Smooth muscle cell (in vitro differentiated cells): ENCODE results near the gene HRH4. TPM values are rescaled to one million over a fixed set of nuclear protein-coding genes. Genes with fewer than 3 reads are reported as not detected.

ENCODE experiments used
- DNase-seq: peaks from one replicate; lab custom pipeline; 2025; ENCODE audit not compliant: unreplicated experiment; lab: John Stamatoyannopoulos, UW
- H2AFZ ChIP-seq: fragments of 200-600 bp; sonication (generic); 2 replicates; pipeline ENCODE4 v1.6.0; 2016; ENCODE audit warnings: antibody characterized with exemption, low read depth, mild to moderate bottlenecking
- H3F3A ChIP-seq: fragments of 200-600 bp; sonication (generic); 2 replicates; pipeline ENCODE4 v1.6.0; 2017; ENCODE audit warnings: antibody characterized with exemption, low read depth
- H3K27ac ChIP-seq: fragments of 200-600 bp; sonication (generic); 2 replicates; pipeline ENCODE4 v1.5.1; 2016; ENCODE audit warnings: low read depth, mild to moderate bottlenecking
- H3K27me3 ChIP-seq: fragments of 200-600 bp; sonication (generic); 2 replicates; pipeline ENCODE4 v1.6.1; 2016; ENCODE audit warnings: low read depth, mild to moderate bottlenecking
- H3K36me3 ChIP-seq: fragments of 200-600 bp; sonication (generic); 2 replicates; pipeline ENCODE4 v1.5.1; 2016; ENCODE audit warnings: low read depth
- H3K4me1 ChIP-seq: fragments of 200-600 bp; sonication (generic); 2 replicates; pipeline ENCODE4 v1.5.1; 2016; ENCODE audit warnings: low read depth
- H3K4me2 ChIP-seq: fragments of 200-600 bp; sonication (generic); 2 replicates; pipeline ENCODE4 v1.6.0; 2016; ENCODE audit warnings: mild to moderate bottlenecking
- H3K4me3 ChIP-seq: fragments of 200-600 bp; sonication (generic); 2 replicates; pipeline ENCODE4 v1.5.1; 2016; ENCODE audit warnings: mild to moderate bottlenecking
- H3K79me2 ChIP-seq: fragments of 200-600 bp; sonication (generic); 2 replicates; pipeline ENCODE4 v1.6.0; 2016; ENCODE audit warnings: low read depth, mild to moderate bottlenecking
- H3K9ac ChIP-seq: fragments of 200-600 bp; sonication (generic); 2 replicates; pipeline ENCODE4 v1.6.0; 2016; ENCODE audit warnings: low read depth
- H3K9me3 ChIP-seq: fragments of 200-600 bp; sonication (generic); replicated peaks from 2 replicates; pipeline ENCODE4 v1.5.1; 2016; ENCODE audit warnings: low read depth
- H4K20me1 ChIP-seq: fragments of 200-600 bp; sonication (generic); 2 replicates; pipeline ENCODE4 v1.6.0; 2016; ENCODE audit warnings: low read depth
- WGBS: methylation state at CpG from one replicate; pipeline ENCODE4 v1.1.7; 2016; ENCODE audit warnings: low lambda C conversion rate; 5-methylcytosine and 5-hydroxymethylcytosine counted together
- polyA plus RNA-seq: library from polyadenylated mRNA; unstranded; fragments of >200 nt; fragmentation: Nextera tagmentation; extraction: Ambion mirVana; gene quantifications from 2 replicates; pipeline ENCODE4 v1.2.1, GENCODE V29; 2016
- total RNA-seq: library from RNA; depleted of rRNA; stranded (reverse); fragments of >200 nt; gene quantifications from 2 replicates; pipeline ENCODE4 v1.2.3, GENCODE V29; 2014
- TF ChIP-seq, protein P1 (sequence below): fragments of 200-600 bp; sonication (generic); IDR thresholded peaks from 2 replicates; pipeline ENCODE4 v1.5.1; 2017; ENCODE audit warnings: borderline replicate concordance, mild to moderate bottlenecking, antibody characterized with exemption; ENCODE audit not compliant: insufficient read depth, poor library complexity, severe bottlenecking

The HRH4 gene
- total and polyA plus RNA-seq, 2 experiments from 2014 or later = not detected

- H3K27ac ChIP-seq = no peak overlapping the region
- H3F3A ChIP-seq = no peaks in the 10 kb centered on the region
- TF ChIP-seq, protein P1, sequence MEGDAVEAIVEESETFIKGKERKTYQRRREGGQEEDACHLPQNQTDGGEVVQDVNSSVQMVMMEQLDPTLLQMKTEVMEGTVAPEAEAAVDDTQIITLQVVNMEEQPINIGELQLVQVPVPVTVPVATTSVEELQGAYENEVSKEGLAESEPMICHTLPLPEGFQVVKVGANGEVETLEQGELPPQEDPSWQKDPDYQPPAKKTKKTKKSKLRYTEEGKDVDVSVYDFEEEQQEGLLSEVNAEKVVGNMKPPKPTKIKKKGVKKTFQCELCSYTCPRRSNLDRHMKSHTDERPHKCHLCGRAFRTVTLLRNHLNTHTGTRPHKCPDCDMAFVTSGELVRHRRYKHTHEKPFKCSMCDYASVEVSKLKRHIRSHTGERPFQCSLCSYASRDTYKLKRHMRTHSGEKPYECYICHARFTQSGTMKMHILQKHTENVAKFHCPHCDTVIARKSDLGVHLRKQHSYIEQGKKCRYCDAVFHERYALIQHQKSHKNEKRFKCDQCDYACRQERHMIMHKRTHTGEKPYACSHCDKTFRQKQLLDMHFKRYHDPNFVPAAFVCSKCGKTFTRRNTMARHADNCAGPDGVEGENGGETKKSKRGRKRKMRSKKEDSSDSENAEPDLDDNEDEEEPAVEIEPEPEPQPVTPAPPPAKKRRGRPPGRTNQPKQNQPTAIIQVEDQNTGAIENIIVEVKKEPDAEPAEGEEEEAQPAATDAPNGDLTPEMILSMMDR = no peak
- H3K79me2 ChIP-seq = no peaks in the 10 kb centered on the region
- H3K4me3 ChIP-seq = no peak overlapping the region
- H3K9me3 ChIP-seq = no peaks in the 10 kb centered on the region
- H3K4me2 ChIP-seq = no peak overlapping the region
- no peaks in the 10 kb centered on the region for H3K27me3 ChIP-seq
- peaks cover 7% of the 10 kb centered on the region for H3K4me1 ChIP-seq
- DNase-seq = no peak
- no peaks in the 10 kb centered on the region for H3K36me3 ChIP-seq
- no peaks in the 10 kb centered on the region for H4K20me1 ChIP-seq
- H3K9ac ChIP-seq = no peak overlapping the region
- 84% methylated on average over 7 of the region's 7 CpGs for WGBS
- no peak overlapping the region for H2AFZ ChIP-seq
These were observed 42.5 kb downstream of the HRH4 start for GRCh38 chr18:24502667-24503523.

GRCh38 chr18:24504401-24504800, 44.0 kb downstream of the HRH4 start:
- TF ChIP-seq, protein P1 = no peak
- Histone ChIP-seq H3K4me3 (no peak overlapping the region), H4K20me1 (no peaks in the 10 kb centered on the region), H3K9me3 (no peaks in the 10 kb centered on the region), H3K36me3 (no peaks in the 10 kb centered on the region), H2AFZ (no peak overlapping the region), H3F3A (no peaks in the 10 kb centered on the region), H3K4me1 (peaks cover 7% of the 10 kb centered on the region), H3K27me3 (no peaks in the 10 kb centered on the region), H3K4me2 (no peak overlapping the region), H3K79me2 (no peaks in the 10 kb centered on the region), H3K27ac (no peak overlapping the region), H3K9ac (no peak overlapping the region)
- no peak for DNase-seq
- 80% methylated on average over 4 of the region's 4 CpGs for WGBS

GRCh38 chr18:24506175-24506574, 45.7 kb downstream of the HRH4 start:
- Histone ChIP-seq H3K27me3 (no peaks in the 10 kb centered on the region), H3F3A (no peaks in the 10 kb centered on the region), H3K36me3 (no peaks in the 10 kb centered on the region), H3K9ac (no peak overlapping the region), H3K27ac (no peak overlapping the region), H3K4me3 (no peak overlapping the region), H3K4me2 (no peak overlapping the region), H3K9me3 (no peaks in the 10 kb centered on the region), H3K79me2 (no peaks in the 10 kb centered on the region), H2AFZ (no peak overlapping the region), H3K4me1 (peaks cover 7% of the 10 kb centered on the region), H4K20me1 (no peaks in the 10 kb centered on the region)
- WGBS = 89% methylated on average over 6 of the region's 6 CpGs
- TF ChIP-seq, protein P1 = no peak
- no peak for DNase-seq

DNA sequence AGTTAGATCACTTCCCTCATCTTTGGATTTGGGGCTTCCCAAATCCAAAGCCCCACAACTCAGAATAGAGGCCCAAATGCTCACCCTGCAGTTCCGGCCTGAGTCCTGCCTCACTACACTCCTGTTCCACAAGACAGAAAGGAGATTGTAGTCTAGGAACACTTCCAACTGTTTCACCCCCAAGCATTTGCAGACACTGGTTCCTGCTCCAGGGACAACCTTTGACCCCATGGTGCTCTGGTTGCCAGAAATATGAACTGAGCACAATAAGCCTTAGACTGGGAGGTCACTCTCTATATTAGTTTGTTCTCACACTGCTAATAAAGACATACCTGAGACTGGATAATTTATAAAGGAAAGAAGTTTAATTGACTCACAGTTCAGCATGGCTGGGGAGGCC, 49.0 kb downstream of the HRH4 start:
- H3F3A ChIP-seq = no peaks in the 10 kb centered on the region
- H2AFZ ChIP-seq = no peak overlapping the region
- no peaks in the 10 kb centered on the region for H3K79me2 ChIP-seq
- TF ChIP-seq, protein P1 = no peak
- no peaks in the 10 kb centered on the region for H3K27me3 ChIP-seq
- H4K20me1 ChIP-seq = no peaks in the 10 kb centered on the region
- H3K4me3 ChIP-seq = no peak overlapping the region
- WGBS = 95% methylated on average over 1 of the region's 1 CpG
- H3K9ac ChIP-seq = no peak overlapping the region
- no peak overlapping the region for H3K27ac ChIP-seq
- H3K9me3 ChIP-seq = no peaks in the 10 kb centered on the region
- H3K4me2 ChIP-seq = no peak overlapping the region
- H3K4me1 ChIP-seq = no peaks in the 10 kb centered on the region
- H3K36me3 ChIP-seq = no peaks in the 10 kb centered on the region
- DNase-seq = no peak
